NCI-H774 (cell line): ENCODE data around the gene CAPN5.

Experiments used
- DNase-seq: peaks from one replicate; lab custom pipeline; 2025; lab: John Stamatoyannopoulos, UW

The CAPN5 gene

GRCh38 chr11:77151804-77152509, 85.2 kb downstream of the CAPN5 start:
- DNase-seq = no peak

- no peak for DNase-seq
These were observed 86.1 kb downstream of the CAPN5 start for GRCh38 chr11:77152846-77153245.

GRCh38 chr11:77153276-77154185, 86.8 kb downstream of the CAPN5 start:
- no peak for DNase-seq

GRCh38 chr11:77154381-77155081, 87.8 kb downstream of the CAPN5 start:
- peak; percentile 45 for DNase-seq

- no peak for DNase-seq
These were observed 88.3 kb downstream of the CAPN5 start for GRCh38 chr11:77155082-77155475.

GRCh38 chr11:77155556-77156130, 88.9 kb downstream of the CAPN5 start:
- DNase-seq = no peak

GRCh38 chr11:77156396-77157195, 89.8 kb downstream of the CAPN5 start:
- DNase-seq = no peak

GRCh38 chr11:77158041-77158695, 91.4 kb downstream of the CAPN5 start:
- no peak for DNase-seq

GRCh38 chr11:77159219-77159936, 92.6 kb downstream of the CAPN5 start:
- DNase-seq = no peak

- no peak for DNase-seq
These were observed 93.2 kb downstream of the CAPN5 start for GRCh38 chr11:77159937-77160495.

- DNase-seq = no peak
These were observed 96.5 kb downstream of the CAPN5 start for GRCh38 chr11:77163271-77163670.

GRCh38 chr11:77165066-77165465, 98.3 kb downstream of the CAPN5 start:
- DNase-seq = no peak

- no peak for DNase-seq
These were observed 99.2 kb downstream of the CAPN5 start for GRCh38 chr11:77166021-77166420.

- DNase-seq = no peak
These were observed 100.4 kb downstream of the CAPN5 start for GRCh38 chr11:77167111-77167626.

GRCh38 chr11:77167791-77168190, 101.0 kb downstream of the CAPN5 start:
- no peak for DNase-seq

GRCh38 chr11:77170107-77170506, 103.3 kb downstream of the CAPN5 start:
- DNase-seq = no peak

GRCh38 chr11:77171254-77171653, 104.5 kb downstream of the CAPN5 start:
- DNase-seq = no peak

GRCh38 chr11:77171885-77172665, 105.3 kb downstream of the CAPN5 start:
- no peak for DNase-seq

- DNase-seq = no peak
These were observed 105.9 kb downstream of the CAPN5 start for GRCh38 chr11:77172666-77172982.
